Fibroblast of lung (primary cell): ENCODE data around the gene PCBP3.

Experiments used
- EZH2 ChIP-seq: IDR thresholded peaks from 2 replicates; pipeline ENCODE4 v1.5.1; 2012; ENCODE audit warnings: low read length, control low read depth, mild to moderate bottlenecking; ENCODE audit errors: missing control alignments
- TF ChIP-seq, protein P1 (sequence below), 2 donors: IDR thresholded peaks in 1 of 2; conservative IDR thresholded peaks in 1 of 2; 1 replicate in 1 of 2; 2 replicates in 1 of 2; pipeline ENCODE4 v1.5.1; 2011 to 2012; ENCODE audit warnings: low read length in 2 of 2, control low read depth in 1 of 2, inconsistent platforms in 1 of 2, low read depth in 1 of 2, mild to moderate bottlenecking in 1 of 2

- TF ChIP-seq, protein P1, sequence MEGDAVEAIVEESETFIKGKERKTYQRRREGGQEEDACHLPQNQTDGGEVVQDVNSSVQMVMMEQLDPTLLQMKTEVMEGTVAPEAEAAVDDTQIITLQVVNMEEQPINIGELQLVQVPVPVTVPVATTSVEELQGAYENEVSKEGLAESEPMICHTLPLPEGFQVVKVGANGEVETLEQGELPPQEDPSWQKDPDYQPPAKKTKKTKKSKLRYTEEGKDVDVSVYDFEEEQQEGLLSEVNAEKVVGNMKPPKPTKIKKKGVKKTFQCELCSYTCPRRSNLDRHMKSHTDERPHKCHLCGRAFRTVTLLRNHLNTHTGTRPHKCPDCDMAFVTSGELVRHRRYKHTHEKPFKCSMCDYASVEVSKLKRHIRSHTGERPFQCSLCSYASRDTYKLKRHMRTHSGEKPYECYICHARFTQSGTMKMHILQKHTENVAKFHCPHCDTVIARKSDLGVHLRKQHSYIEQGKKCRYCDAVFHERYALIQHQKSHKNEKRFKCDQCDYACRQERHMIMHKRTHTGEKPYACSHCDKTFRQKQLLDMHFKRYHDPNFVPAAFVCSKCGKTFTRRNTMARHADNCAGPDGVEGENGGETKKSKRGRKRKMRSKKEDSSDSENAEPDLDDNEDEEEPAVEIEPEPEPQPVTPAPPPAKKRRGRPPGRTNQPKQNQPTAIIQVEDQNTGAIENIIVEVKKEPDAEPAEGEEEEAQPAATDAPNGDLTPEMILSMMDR (conservative IDR thresholded peaks at IDR 0.05 in 1 of 2, IDR thresholded peaks at IDR 0.05 in 1 of 2; ENCODE audit: low read depth in 1 of 2, low read length in 2 of 2) = no peak
- TF ChIP-seq EZH2 = no peak
These were observed 223.0 kb downstream of the PCBP3 start for GRCh38 chr21:45866551-45866950.
